ENCODE results near the gene ZAR1. TPM values are rescaled to one million over a fixed set of nuclear protein-coding genes. Genes with fewer than 3 reads are reported as not detected.

The ZAR1 gene
- total and polyA plus RNA-seq, 9 of the 15 experiments (the other 6 are each of a cell fraction or from before 2014, with no cell fraction given): 0.07 to 0.84 (median 0.28) TPM; not detected in 1

DNA sequence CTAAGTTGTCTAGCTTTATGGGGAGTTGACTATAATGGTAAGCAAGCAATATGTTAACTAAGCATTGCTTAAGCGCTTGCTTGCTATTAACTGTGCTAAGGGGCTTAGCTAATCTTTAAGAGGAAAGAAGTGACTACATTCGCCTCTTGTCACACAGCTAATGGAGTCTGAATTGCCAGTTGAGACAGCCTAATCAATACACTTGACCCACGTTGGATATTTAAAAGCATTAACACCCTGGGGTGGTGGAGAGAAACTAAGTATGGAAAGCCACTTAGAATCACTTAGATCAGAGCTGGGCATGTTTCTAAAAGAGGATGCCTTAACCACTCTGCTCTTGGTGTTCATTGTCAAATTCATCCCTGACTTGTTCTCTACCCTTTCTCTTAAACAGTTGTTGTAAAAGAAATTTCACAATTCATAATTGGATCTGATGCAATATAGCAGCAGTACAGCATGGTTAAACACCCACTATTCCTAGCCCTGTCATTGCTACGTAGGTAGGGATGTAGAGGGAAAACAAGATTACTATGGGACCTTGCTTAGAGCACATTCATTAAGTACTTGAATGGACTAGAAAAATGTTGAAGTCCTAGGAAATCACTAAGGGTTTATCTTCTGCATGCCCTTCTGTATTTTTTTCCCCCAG is 3.5 kb downstream of the ZAR1 start (continued):
- TF ChIP-seq ZNF518B (CRISPR knock-in tag; IDR thresholded peaks at IDR 0.05) (no peak), E2F1 (CRISPR knock-in tag; IDR thresholded peaks at IDR 0.05) (no peak), SP2 (IDR thresholded peaks at IDR 0.05; ENCODE audit: extremely low read depth, low read depth, low read length, poor library complexity, severe bottlenecking) (no peak), KAT7 (CRISPR knock-in tag; IDR thresholded peaks at IDR 0.05; ENCODE audit: borderline replicate concordance) (no peak), RFX5 (IDR thresholded peaks at IDR 0.05; ENCODE audit: low read depth, low read length) (no peak), C11orf30 (IDR thresholded peaks at IDR 0.05; ENCODE audit: low read depth) (no peak), USF1 (CRISPR knock-in tag; IDR thresholded peaks at IDR 0.05) (no peak)

Data from K562 (cell line).